MM.1S (cell line): Measurements from ENCODE around the gene STK17A.

ENCODE experiments used
- DNase-seq: peaks from one replicate; pipeline ENCODE4 v3.0.0-alpha.2; 2015
- H2AFZ ChIP-seq: fragments of 300-600 bp; sonication (generic); 2 replicates; pipeline ENCODE4 v1.6.0; 2016; ENCODE audit warnings: antibody characterized with exemption, low read length
- H3F3A ChIP-seq: fragments of 300-600 bp; sonication (generic); 2 replicates; pipeline ENCODE4 v1.6.1; 2016; ENCODE audit warnings: mild to moderate bottlenecking, antibody characterized with exemption, low read length, moderate library complexity, mixed read lengths; ENCODE audit not compliant: insufficient read depth
- H3K27ac ChIP-seq: fragments of 300-600 bp; sonication (generic); 2 replicates; pipeline ENCODE4 v1.5.1; 2016; ENCODE audit warnings: mild to moderate bottlenecking, low read length
- H3K27me3 ChIP-seq: fragments of 300-600 bp; sonication (generic); replicated peaks from 2 replicates; pipeline ENCODE4 v1.6.0; 2016; ENCODE audit warnings: low read length; ENCODE audit not compliant: insufficient read depth
- H3K36me3 ChIP-seq: fragments of 300-600 bp; sonication (generic); replicated peaks from 2 replicates; pipeline ENCODE4 v1.6.1; 2016; ENCODE audit warnings: mild to moderate bottlenecking, low read length, mixed read lengths; ENCODE audit not compliant: insufficient read depth
- H3K4me1 ChIP-seq: fragments of 300-600 bp; sonication (generic); 2 replicates; pipeline ENCODE4 v1.6.1; 2016; ENCODE audit warnings: low read length, mixed read lengths
- H3K4me2 ChIP-seq: fragments of 300-600 bp; sonication (generic); 2 replicates; pipeline ENCODE4 v1.6.0; 2016; ENCODE audit warnings: low read depth, low read length
- H3K4me3 ChIP-seq: fragments of 300-600 bp; sonication (generic); 2 replicates; pipeline ENCODE4 v1.5.1; 2016; ENCODE audit warnings: low read length, mixed read lengths
- H3K79me2 ChIP-seq: fragments of 300-600 bp; sonication (generic); 2 replicates; pipeline ENCODE4 v1.6.1; 2016; ENCODE audit warnings: mixed run types, low read length, mixed read lengths
- H3K9ac ChIP-seq: fragments of 300-600 bp; sonication (generic); 2 replicates; pipeline ENCODE4 v1.6.1; 2016; ENCODE audit warnings: low read length, mixed read lengths
- H3K9me2 ChIP-seq: fragments of 300-600 bp; sonication (generic); replicated peaks from 2 replicates; pipeline ENCODE4 v1.6.1; 2016; ENCODE audit warnings: mild to moderate bottlenecking, low read length, mixed read lengths; ENCODE audit not compliant: insufficient read depth
- H3K9me3 ChIP-seq: fragments of 300-600 bp; sonication (generic); replicated peaks from 2 replicates; pipeline ENCODE4 v1.6.1; 2016; ENCODE audit warnings: mild to moderate bottlenecking, low read length, mixed read lengths; ENCODE audit not compliant: insufficient read depth
- H4K20me1 ChIP-seq: fragments of 300-600 bp; sonication (generic); 2 replicates; pipeline ENCODE4 v1.6.1; 2016; ENCODE audit warnings: mild to moderate bottlenecking, low read length, moderate library complexity, mixed read lengths; ENCODE audit not compliant: insufficient read depth
- CTCF ChIP-seq: fragments of 300-600 bp; sonication (generic); IDR thresholded peaks from 2 replicates; pipeline ENCODE4 v1.5.1; 2016; ENCODE audit warnings: antibody characterized with exemption, low read length, mixed read lengths
- EZH2 ChIP-seq: fragments of 300-600 bp; sonication (generic); optimal IDR thresholded peaks from 2 replicates; pipeline ENCODE3; 2017; ENCODE audit warnings: low read depth, mild to moderate bottlenecking, antibody characterized with exemption, low read length, mixed read lengths
- EZH2phosphoT487 ChIP-seq: fragments of 300-600 bp; sonication (generic); IDR thresholded peaks from 2 replicates; pipeline ENCODE4 v1.6.1; 2018; ENCODE audit warnings: antibody characterized with exemption, low read length

The STK17A gene

GRCh38 chr7:43538404-43538771, 44.5 kb upstream of the STK17A start:
- no peaks in the 10 kb centered on the region for H3K27me3 ChIP-seq
- no peaks in the 10 kb centered on the region for H4K20me1 ChIP-seq
- no peak overlapping the region for H3K4me3 ChIP-seq
- DNase-seq: no peak
- H3K4me1 ChIP-seq: no peaks in the 10 kb centered on the region
- TF ChIP-seq EZH2phosphoT487: no peak
- no peak for TF ChIP-seq CTCF
- TF ChIP-seq EZH2: no peak
- no peaks in the 10 kb centered on the region for H3K36me3 ChIP-seq
- no peaks in the 10 kb centered on the region for H3F3A ChIP-seq
- H2AFZ ChIP-seq: no peak overlapping the region
- no peaks in the 10 kb centered on the region for H3K79me2 ChIP-seq
- no peaks in the 10 kb centered on the region for H3K9me2 ChIP-seq
- no peak overlapping the region for H3K9ac ChIP-seq
- H3K27ac ChIP-seq: no peak overlapping the region
- H3K4me2 ChIP-seq: no peak overlapping the region
- H3K9me3 ChIP-seq: no peaks in the 10 kb centered on the region

GRCh38 chr7:43540471-43540870, 42.4 kb upstream of the STK17A start:
- DNase-seq: no peak
- Histone ChIP-seq H3K4me2 (no peak overlapping the region), H3K4me3 (no peak overlapping the region), H3F3A (no peaks in the 10 kb centered on the region), H3K27me3 (no peaks in the 10 kb centered on the region), H2AFZ (no peak overlapping the region), H4K20me1 (no peaks in the 10 kb centered on the region), H3K9me2 (no peaks in the 10 kb centered on the region), H3K9me3 (no peaks in the 10 kb centered on the region), H3K27ac (no peak overlapping the region), H3K36me3 (no peaks in the 10 kb centered on the region), H3K79me2 (no peaks in the 10 kb centered on the region), H3K4me1 (no peaks in the 10 kb centered on the region), H3K9ac (no peak overlapping the region)
- no peak for TF ChIP-seq CTCF
- no peak for TF ChIP-seq EZH2
- no peak for TF ChIP-seq EZH2phosphoT487

- no peaks in the 10 kb centered on the region for H4K20me1 ChIP-seq
- DNase-seq: no peak
- H2AFZ ChIP-seq: no peak overlapping the region
- TF ChIP-seq EZH2 (no peak), CTCF (no peak), EZH2phosphoT487 (no peak)
- H3K4me2 ChIP-seq: no peak overlapping the region
- no peak overlapping the region for H3K27ac ChIP-seq
- H3K9me2 ChIP-seq: no peaks in the 10 kb centered on the region
- no peak overlapping the region for H3K4me3 ChIP-seq
- H3K36me3 ChIP-seq: no peaks in the 10 kb centered on the region
- H3K27me3 ChIP-seq: no peaks in the 10 kb centered on the region
- no peaks in the 10 kb centered on the region for H3K4me1 ChIP-seq
- H3K79me2 ChIP-seq: no peaks in the 10 kb centered on the region
- H3K9me3 ChIP-seq: no peaks in the 10 kb centered on the region
- H3K9ac ChIP-seq: no peak overlapping the region
- H3F3A ChIP-seq: no peaks in the 10 kb centered on the region
These were observed 40.2 kb upstream of the STK17A start for GRCh38 chr7:43542716-43543115.
